IPS-18a (cell line): ENCODE results near the gene OTOA.

Experiments
- H3K27ac ChIP-seq: one replicate; pipeline ENCODE4 v1.5.1; 2013; ENCODE audit warnings: low read length
- H3K27me3 ChIP-seq: one replicate; pipeline ENCODE4 v1.6.1; 2013; ENCODE audit warnings: mild to moderate bottlenecking, low read length; ENCODE audit not compliant: control insufficient read depth, insufficient read depth
- H3K36me3 ChIP-seq: one replicate; pipeline ENCODE4 v1.6.1; 2013; ENCODE audit warnings: low read depth, low read length; ENCODE audit not compliant: control insufficient read depth
- H3K4me1 ChIP-seq: one replicate; pipeline ENCODE4 v1.6.1; 2013; ENCODE audit warnings: low read depth, low read length; ENCODE audit not compliant: control insufficient read depth
- H3K4me3 ChIP-seq: one replicate; pipeline ENCODE4 v1.5.1; 2013; ENCODE audit warnings: low read length
- H3K9ac ChIP-seq: one replicate; pipeline ENCODE4 v1.6.1; 2013; ENCODE audit warnings: mild to moderate bottlenecking, low read length, moderate library complexity
- H3K9me3 ChIP-seq: one replicate; pipeline ENCODE4 v1.6.1; 2013; ENCODE audit warnings: low read depth, low read length; ENCODE audit not compliant: control insufficient read depth

The OTOA gene

DNA sequence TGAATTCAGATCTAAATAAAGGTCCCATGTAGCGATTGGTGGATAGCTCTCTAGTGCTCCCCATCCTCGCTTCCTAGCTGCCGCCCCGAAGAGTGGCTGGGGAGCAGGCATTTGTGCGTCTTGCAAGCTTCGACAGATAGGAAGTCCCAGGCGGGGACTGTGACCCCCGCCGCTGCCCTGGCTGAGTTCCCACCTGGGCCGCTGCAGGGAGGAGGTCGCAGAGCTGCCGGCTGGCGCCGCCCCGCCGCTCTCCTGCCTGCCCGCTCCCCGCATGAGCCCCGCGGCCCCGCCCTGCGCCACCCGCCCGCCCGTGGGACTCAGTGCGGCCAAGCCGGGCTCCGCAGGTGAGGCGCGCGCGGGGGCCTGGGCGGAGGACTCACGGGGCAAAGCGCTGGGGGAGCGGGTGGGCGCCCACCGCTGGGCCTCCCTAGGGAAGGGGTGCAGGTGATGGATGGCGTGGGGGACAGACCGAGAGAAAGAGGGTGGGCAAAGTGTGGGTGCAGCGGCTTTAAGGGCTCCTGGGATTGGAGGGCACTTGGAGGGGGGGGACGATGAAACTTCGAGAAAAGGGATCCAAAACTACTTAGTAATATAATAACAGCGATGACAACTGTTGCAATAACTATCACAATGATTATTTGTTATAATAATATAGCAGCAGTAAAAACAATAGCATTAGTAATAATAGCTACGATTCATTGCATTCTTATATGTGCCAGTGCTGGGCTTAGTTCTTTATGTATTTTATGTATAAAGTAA is at the start of gene OTOA:
Gene OTOA (plus strand): TSS at position 80 of the 759 bp plus-strand sequence. CDS start 14,547 bp downstream, outside the sequence.
- Histone ChIP-seq H3K9me3 (no peaks in the 10 kb centered on the region), H3K27ac (no peak within 1 kb of the TSS), H3K4me3 (no peak within 1 kb of the TSS), H3K4me1 (peaks cover 8% of the 10 kb centered on the region), H3K27me3 (no peaks in the 10 kb centered on the region), H3K36me3 (no peaks in the 10 kb centered on the region), H3K9ac (no peak within 1 kb of the TSS)

GRCh38 chr16:21614896-21615295 is 48.9 kb upstream of the OTOA start:
- peaks cover 23% of the 10 kb centered on the region for H3K4me1 ChIP-seq
- no peaks in the 10 kb centered on the region for H3K9me3 ChIP-seq
- peaks cover 12% of the 10 kb centered on the region for H3K36me3 ChIP-seq
- no peak overlapping the region for H3K4me3 ChIP-seq
- H3K27me3 ChIP-seq = no peaks in the 10 kb centered on the region
- H3K9ac ChIP-seq = no peak overlapping the region
- no peak overlapping the region for H3K27ac ChIP-seq

DNA sequence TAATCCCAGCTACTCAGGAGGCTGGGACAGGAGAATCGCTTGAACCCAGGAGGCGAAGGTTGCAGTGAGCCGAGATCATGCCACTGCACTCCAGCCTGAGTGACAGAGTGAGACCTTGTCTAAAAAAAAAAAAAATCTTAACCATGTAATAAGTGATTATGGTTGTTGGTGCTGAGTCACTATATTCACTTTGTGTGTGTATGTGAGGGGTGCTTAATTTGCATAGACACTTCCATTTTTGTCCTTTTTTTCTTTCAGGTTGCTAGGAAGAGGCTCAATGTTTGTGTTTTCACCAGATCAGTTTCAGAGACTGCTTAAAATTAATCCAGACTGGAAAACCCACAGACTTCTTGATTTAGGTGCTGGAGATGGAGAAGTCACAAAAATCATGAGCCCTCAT is 46.2 kb upstream of the OTOA start:
- Histone ChIP-seq H3K27ac (no peak overlapping the region), H3K4me3 (no peak overlapping the region), H3K36me3 (peaks cover 16% of the 10 kb centered on the region), H3K27me3 (no peaks in the 10 kb centered on the region), H3K9ac (no peak overlapping the region), H3K9me3 (no peaks in the 10 kb centered on the region), H3K4me1 (no peaks in the 10 kb centered on the region)

GRCh38 chr16:21618281-21618680 is 45.5 kb upstream of the OTOA start:
- no peak overlapping the region for H3K9ac ChIP-seq
- peaks cover 16% of the 10 kb centered on the region for H3K36me3 ChIP-seq
- H3K27ac ChIP-seq = no peak overlapping the region

GRCh38 chr16:21619765-21620425 is 43.9 kb upstream of the OTOA start:
- no peak overlapping the region for H3K27ac ChIP-seq
- no peaks in the 10 kb centered on the region for H3K27me3 ChIP-seq
- H3K4me1 ChIP-seq = no peaks in the 10 kb centered on the region
- no peak overlapping the region for H3K9ac ChIP-seq
- H3K4me3 ChIP-seq = no peak overlapping the region
- no peaks in the 10 kb centered on the region for H3K9me3 ChIP-seq
- peaks cover 19% of the 10 kb centered on the region for H3K36me3 ChIP-seq

More at GRCh38 chr16:21618281-21618680, 45.5 kb upstream of the OTOA start:
- no peaks in the 10 kb centered on the region for H3K4me1 ChIP-seq
- no peaks in the 10 kb centered on the region for H3K9me3 ChIP-seq
- no peaks in the 10 kb centered on the region for H3K27me3 ChIP-seq
- H3K4me3 ChIP-seq = no peak overlapping the region

- H3K9ac ChIP-seq = no peak overlapping the region
- H3K4me1 ChIP-seq = no peaks in the 10 kb centered on the region
- no peaks in the 10 kb centered on the region for H3K9me3 ChIP-seq
- H3K27me3 ChIP-seq = no peaks in the 10 kb centered on the region
- no peak overlapping the region for H3K27ac ChIP-seq
- no peak overlapping the region for H3K4me3 ChIP-seq
- H3K36me3 ChIP-seq = peaks cover 25% of the 10 kb centered on the region
Measured at GRCh38 chr16:21620592-21620991, 43.2 kb upstream of the OTOA start.

DNA sequence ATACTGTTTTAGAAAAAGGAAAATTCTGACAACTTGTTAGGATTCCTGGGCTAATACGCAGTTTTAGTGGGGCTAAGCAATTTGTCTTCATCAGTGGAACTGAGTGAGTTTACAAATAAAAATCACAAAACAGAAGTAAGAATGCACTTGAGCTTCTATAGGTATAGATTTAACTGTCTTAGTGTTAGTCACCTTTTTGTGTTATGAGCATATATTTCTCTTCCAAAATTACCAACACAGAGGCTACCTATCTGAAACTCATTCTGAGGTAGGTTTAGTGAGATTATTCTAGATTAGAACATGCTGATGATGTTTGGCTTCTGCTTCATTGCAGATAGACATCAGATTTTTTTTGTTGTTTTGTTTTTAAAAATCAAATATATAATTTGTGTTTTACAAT is 41.2 kb upstream of the OTOA start:
- no peak overlapping the region for H3K4me3 ChIP-seq
- H3K4me1 ChIP-seq = no peaks in the 10 kb centered on the region
- H3K36me3 ChIP-seq = peaks cover 28% of the 10 kb centered on the region
- no peaks in the 10 kb centered on the region for H3K27me3 ChIP-seq
- H3K9me3 ChIP-seq = no peaks in the 10 kb centered on the region
- no peak overlapping the region for H3K27ac ChIP-seq
- H3K9ac ChIP-seq = no peak overlapping the region

DNA sequence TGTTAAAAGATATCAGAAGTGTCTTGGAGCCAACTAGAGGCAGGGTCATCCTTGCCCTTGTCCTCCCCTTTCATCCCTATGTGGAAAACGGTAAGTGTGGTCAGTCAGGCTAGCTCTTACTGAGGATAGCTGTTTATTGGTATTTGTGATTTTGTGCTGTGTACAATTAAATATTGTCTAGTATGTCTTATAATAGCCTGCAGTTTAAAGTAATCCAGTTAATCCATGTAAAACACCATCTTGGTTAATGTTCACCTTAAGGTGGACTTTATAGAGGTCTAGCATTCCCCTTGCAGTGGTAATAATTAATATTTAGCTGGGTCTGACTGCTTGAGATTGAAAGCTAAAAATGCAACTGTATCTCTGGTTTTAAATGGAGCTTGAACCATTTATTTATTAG is 38.7 kb upstream of the OTOA start:
- H3K4me3 ChIP-seq = no peak overlapping the region
- H3K4me1 ChIP-seq = no peaks in the 10 kb centered on the region
- H3K27me3 ChIP-seq = no peaks in the 10 kb centered on the region
- H3K9ac ChIP-seq = no peak overlapping the region
- H3K36me3 ChIP-seq = peaks cover 14% of the 10 kb centered on the region
- no peaks in the 10 kb centered on the region for H3K9me3 ChIP-seq
- H3K27ac ChIP-seq = no peak overlapping the region

GRCh38 chr16:21626659-21627277 is 37.0 kb upstream of the OTOA start:
- no peaks in the 10 kb centered on the region for H3K27me3 ChIP-seq
- no peak overlapping the region for H3K27ac ChIP-seq
- H3K4me1 ChIP-seq = no peaks in the 10 kb centered on the region
- no peak overlapping the region for H3K9ac ChIP-seq
- peaks cover 11% of the 10 kb centered on the region for H3K36me3 ChIP-seq
- no peak overlapping the region for H3K4me3 ChIP-seq
- no peaks in the 10 kb centered on the region for H3K9me3 ChIP-seq

GRCh38 chr16:21628121-21628726 is 35.5 kb upstream of the OTOA start:
- H3K4me1 ChIP-seq = no peaks in the 10 kb centered on the region
- H3K27ac ChIP-seq = no peak overlapping the region
- H3K9ac ChIP-seq = no peak overlapping the region
- H3K27me3 ChIP-seq = no peaks in the 10 kb centered on the region
- no peaks in the 10 kb centered on the region for H3K9me3 ChIP-seq
- no peak overlapping the region for H3K4me3 ChIP-seq
- H3K36me3 ChIP-seq = peaks cover 11% of the 10 kb centered on the region

DNA sequence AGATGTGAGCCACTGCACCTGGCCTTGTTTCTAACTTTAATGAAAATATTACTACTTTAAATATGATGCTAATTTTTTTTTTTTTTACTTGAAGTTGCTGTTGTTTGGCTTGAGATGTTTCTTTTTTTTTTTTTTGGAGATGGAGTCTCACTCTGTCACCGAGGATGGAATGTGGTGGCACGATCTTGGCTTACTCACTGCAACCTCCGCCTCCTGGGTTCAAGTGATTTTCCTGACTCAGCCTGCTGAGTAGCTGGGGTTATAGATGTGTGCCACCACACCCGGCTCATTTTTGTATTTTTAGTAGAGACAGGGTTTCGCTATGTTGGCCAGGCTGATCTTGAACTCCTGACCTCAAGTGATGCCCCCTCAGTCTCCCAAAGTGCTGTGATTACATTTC is 35.0 kb upstream of the OTOA start:
- no peaks in the 10 kb centered on the region for H3K9me3 ChIP-seq
- no peak overlapping the region for H3K9ac ChIP-seq
- no peak overlapping the region for H3K4me3 ChIP-seq
- no peaks in the 10 kb centered on the region for H3K27me3 ChIP-seq
- no peaks in the 10 kb centered on the region for H3K4me1 ChIP-seq
- no peak overlapping the region for H3K27ac ChIP-seq
- H3K36me3 ChIP-seq = peaks cover 11% of the 10 kb centered on the region
